ENCODE measurements around the gene SLC66A2.

DNA sequence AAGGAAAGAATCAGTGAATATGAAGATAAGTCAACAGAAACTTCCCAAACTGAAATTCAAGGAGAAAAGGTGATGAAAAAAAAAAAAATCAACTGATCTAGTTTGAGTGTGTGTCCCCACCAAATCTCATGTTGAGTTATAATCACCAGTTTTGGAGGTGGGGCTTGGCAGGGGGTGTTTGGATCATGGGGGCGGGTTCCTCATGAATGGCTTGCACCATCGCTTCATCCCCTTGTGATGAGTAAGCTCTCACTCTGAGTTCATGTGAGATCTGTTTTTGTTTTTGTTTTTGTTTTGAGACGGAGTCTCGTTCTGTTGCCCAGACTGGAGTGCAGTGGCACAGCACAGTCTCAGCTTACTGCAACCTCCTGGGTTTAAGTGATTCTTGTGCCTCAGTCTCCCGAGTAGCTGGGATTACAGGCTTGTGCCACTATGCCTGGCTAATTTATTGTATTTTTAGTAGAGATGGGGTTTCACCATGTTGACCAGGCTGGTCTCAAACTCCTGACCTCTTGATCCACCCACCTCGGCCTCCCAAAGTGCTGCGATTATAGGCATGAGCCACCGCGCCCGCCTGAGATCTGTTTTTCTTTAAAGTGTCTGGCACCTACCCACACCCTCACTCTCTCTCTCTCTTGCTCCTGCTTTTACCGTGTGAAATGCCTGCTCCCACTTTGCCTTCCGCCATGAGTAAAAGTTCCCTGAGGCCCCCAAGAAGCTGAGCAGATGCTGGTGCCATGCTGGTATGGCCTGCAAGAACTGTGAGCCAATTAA is 4.0 kb upstream of the SLC66A2 start:
- TF ChIP-seq, protein P1, sequence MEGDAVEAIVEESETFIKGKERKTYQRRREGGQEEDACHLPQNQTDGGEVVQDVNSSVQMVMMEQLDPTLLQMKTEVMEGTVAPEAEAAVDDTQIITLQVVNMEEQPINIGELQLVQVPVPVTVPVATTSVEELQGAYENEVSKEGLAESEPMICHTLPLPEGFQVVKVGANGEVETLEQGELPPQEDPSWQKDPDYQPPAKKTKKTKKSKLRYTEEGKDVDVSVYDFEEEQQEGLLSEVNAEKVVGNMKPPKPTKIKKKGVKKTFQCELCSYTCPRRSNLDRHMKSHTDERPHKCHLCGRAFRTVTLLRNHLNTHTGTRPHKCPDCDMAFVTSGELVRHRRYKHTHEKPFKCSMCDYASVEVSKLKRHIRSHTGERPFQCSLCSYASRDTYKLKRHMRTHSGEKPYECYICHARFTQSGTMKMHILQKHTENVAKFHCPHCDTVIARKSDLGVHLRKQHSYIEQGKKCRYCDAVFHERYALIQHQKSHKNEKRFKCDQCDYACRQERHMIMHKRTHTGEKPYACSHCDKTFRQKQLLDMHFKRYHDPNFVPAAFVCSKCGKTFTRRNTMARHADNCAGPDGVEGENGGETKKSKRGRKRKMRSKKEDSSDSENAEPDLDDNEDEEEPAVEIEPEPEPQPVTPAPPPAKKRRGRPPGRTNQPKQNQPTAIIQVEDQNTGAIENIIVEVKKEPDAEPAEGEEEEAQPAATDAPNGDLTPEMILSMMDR (conservative IDR thresholded peaks at IDR 0.05; ENCODE audit: low read depth, low read length) = no peak
- no peak for TF ChIP-seq EZH2 (IDR thresholded peaks at IDR 0.05; ENCODE audit: low read length, unreplicated experiment)
- no peak for TF ChIP-seq EZH2phosphoT487 (IDR thresholded peaks at IDR 0.05; ENCODE audit: borderline replicate concordance, low read length)
